Measurements from ENCODE around the gene TEAD1. TPM values are rescaled to one million over a fixed set of nuclear protein-coding genes. Genes with fewer than 3 reads are reported as not detected.

The TEAD1 gene
- total and polyA plus RNA-seq, 9 of the 15 experiments (the other 6 are each of a cell fraction or from before 2014, with no cell fraction given): 1.7 to 17.7 (median 10.8) TPM

- Histone ChIP-seq H3K9me3 (replicated peaks; ENCODE audit: control insufficient read depth, insufficient read depth, low read depth, low read length) (no peaks in the 10 kb centered on the region), H3K27me3 (ENCODE audit: control insufficient read depth in 2 of 2, insufficient read depth in 2 of 2, low read length in 2 of 2) (no peaks in the 10 kb centered on the region), H3K4me1 (replicated peaks in 1 of 2; ENCODE audit: control insufficient read depth in 2 of 2, insufficient read depth in 2 of 2, low read length in 2 of 2) (peaks cover 15 to 19% of the 10 kb centered on the region in 2 experiments), H3K4me2 (ENCODE audit: insufficient read depth, low read length) (peak overlapping the region; percentile 52), H4K20me1 (replicated peaks; ENCODE audit: control insufficient read depth, insufficient read depth, low read length) (no peaks in the 10 kb centered on the region; the same call in 1 of the 2 replicates), H3K36me3 (ENCODE audit: control insufficient read depth, insufficient read depth, low read length) (no peaks in the 10 kb centered on the region), H3K4me3 (no peak overlapping the region), H3K79me2 (ENCODE audit: control insufficient read depth, insufficient read depth, low read length) (peaks cover 6% of the 10 kb centered on the region; the same call in 1 of the 3 replicates), H3K9me1 (ENCODE audit: control insufficient read depth, insufficient read depth, low read length) (no peaks in the 10 kb centered on the region), H2AFZ (ENCODE audit: low read depth, low read length) (peak overlapping the region; percentile 37), H3K9ac (ENCODE audit: insufficient read depth in 1 of 2, low read depth in 2 of 2, low read length in 2 of 2) (peak overlapping the region; percentile 1 to 79; a peak in 1 of 4 replicates), H3K27ac (ENCODE audit: extremely low read depth, low read depth, low read length) (0 out of 3 replicates have a peak overlapping the region, but pooled peaks have one; percentile 2)
- BruUV-seq (replicated peaks): no TSS peak
- intact Hi-C loops (cut with micrococcal nuclease) (no loop called here), in situ Hi-C loops (cut with MboI) (no loop called here)
- WGBS (ENCODE audit: insufficient coverage, low coverage, missing lambda C conversion rate): 5% methylated on average over 6 of the region's 6 CpGs
- CTCF ChIA-PET (ENCODE audit: low intra/inter-chr PET ratio): no interaction called here
- FAIRE-seq (peak; percentile 97), ATAC-seq (peak; percentile 100), DNase-seq (ENCODE audit: extremely low read depth in 1 of 4, low spot score in 3 of 4) (peak; percentile 83 to 96 (median 89))
- POLR2A ChIA-PET: interaction anchor here (0.6 to 2.3 kb wide), 9 partner anchors 9 to 310 kb away, joined by 3 to 11 read pairs (median 4); no protein-coding TSS in a partner anchor
- TF ChIP-seq EP300 (IDR thresholded peaks at IDR 0.05; ENCODE audit: low read length): peak; percentile 9; the same call in 1 of the 2 replicates
- TF ChIP-seq ZNF407 (IDR thresholded peaks at IDR 0.05; ENCODE audit: low read depth): no peak
- TF ChIP-seq ZNF561 (CRISPR knock-in tag; conservative IDR thresholded peaks at IDR 0.05): no peak
- no peak for TF ChIP-seq ZNF24 (IDR thresholded peaks at IDR 0.05)
- no peak for TF ChIP-seq TGIF2 (CRISPR knock-in tag; IDR thresholded peaks at IDR 0.05)
- TF ChIP-seq FOS (IDR thresholded peaks at IDR 0.05; ENCODE audit: extremely low read depth, insufficient read length): no peak
- TF ChIP-seq HMBOX1 (IDR thresholded peaks at IDR 0.05): 0 out of 2 replicates have a peak, but pooled peaks have one; percentile 42
- no peak for TF ChIP-seq TCF3 (CRISPR knock-in tag; IDR thresholded peaks at IDR 0.05)
- no peak for TF ChIP-seq ZMIZ1 (IDR thresholded peaks at IDR 0.05; ENCODE audit: low read depth in 2 of 2, low read length in 2 of 2)
- no peak for TF ChIP-seq HNRNPH1 (optimal IDR thresholded peaks at IDR 0.05; ENCODE audit: low read depth, low read length)
Observed at GRCh38 chr11:12746593-12747097, 72.4 kb downstream of the TEAD1 start.
